HEK293 (cell line): Measurements from ENCODE around the gene CACNA1C.

Experiments used
- FEZF1 ChIP-seq: fragments of 450-650 bp; formaldehyde crosslinking; IDR thresholded peaks from 2 replicates; pipeline ENCODE4 v1.5.1; 2016; ENCODE audit warnings: missing biosample characterization, missing genetic modification characterization
- PBX3 ChIP-seq: sonication (generic); formaldehyde crosslinking; IDR thresholded peaks from 2 replicates; pipeline ENCODE4 v1.8.1; 2022; ENCODE audit warnings: mild to moderate bottlenecking, moderate library complexity, missing genetic modification reagents
- ZFP3 ChIP-seq: fragments of 450-650 bp; formaldehyde crosslinking; IDR thresholded peaks from 2 replicates; pipeline ENCODE4 v1.5.1; 2016; ENCODE audit warnings: low read depth, missing biosample characterization, missing genetic modification characterization
- ZNF19 ChIP-seq: fragments of 450-650 bp; formaldehyde crosslinking; IDR thresholded peaks from 2 replicates; pipeline ENCODE4; 2016; ENCODE audit warnings: missing biosample characterization, missing genetic modification characterization, low read depth
- ZNF362 ChIP-seq: fragments of 450-650 bp; formaldehyde crosslinking; IDR thresholded peaks from 2 replicates; pipeline ENCODE4 v1.5.1; 2016; ENCODE audit warnings: missing biosample characterization, missing genetic modification characterization
- ZNF404 ChIP-seq: fragments of 450-650 bp; formaldehyde crosslinking; IDR thresholded peaks from 2 replicates; pipeline ENCODE4 v1.5.1; 2017; ENCODE audit warnings: missing biosample characterization, missing genetic modification characterization
- TF ChIP-seq, protein P1 (sequence below): fragments of 450-650 bp; formaldehyde crosslinking; IDR thresholded peaks from 2 replicates; pipeline ENCODE4 v1.5.1; 2016; ENCODE audit warnings: missing biosample characterization, missing genetic modification characterization
- TF ChIP-seq, protein P2 (sequence below): fragments of 450-650 bp; formaldehyde crosslinking; IDR thresholded peaks from 2 replicates; pipeline ENCODE4 v1.5.1; 2016; ENCODE audit warnings: missing biosample characterization, missing genetic modification characterization

GRCh38 chr12:2443776-2444175 is 391.0 kb downstream of the CACNA1C start:
- TF ChIP-seq ZFP3 (no peak), ZNF19 (tag by site-specific recombination) (no peak), FEZF1 (no peak), ZNF362 (tag by site-specific recombination) (no peak), PBX3 (no peak), ZNF404 (tag by site-specific recombination) (no peak)
- TF ChIP-seq, protein P1, sequence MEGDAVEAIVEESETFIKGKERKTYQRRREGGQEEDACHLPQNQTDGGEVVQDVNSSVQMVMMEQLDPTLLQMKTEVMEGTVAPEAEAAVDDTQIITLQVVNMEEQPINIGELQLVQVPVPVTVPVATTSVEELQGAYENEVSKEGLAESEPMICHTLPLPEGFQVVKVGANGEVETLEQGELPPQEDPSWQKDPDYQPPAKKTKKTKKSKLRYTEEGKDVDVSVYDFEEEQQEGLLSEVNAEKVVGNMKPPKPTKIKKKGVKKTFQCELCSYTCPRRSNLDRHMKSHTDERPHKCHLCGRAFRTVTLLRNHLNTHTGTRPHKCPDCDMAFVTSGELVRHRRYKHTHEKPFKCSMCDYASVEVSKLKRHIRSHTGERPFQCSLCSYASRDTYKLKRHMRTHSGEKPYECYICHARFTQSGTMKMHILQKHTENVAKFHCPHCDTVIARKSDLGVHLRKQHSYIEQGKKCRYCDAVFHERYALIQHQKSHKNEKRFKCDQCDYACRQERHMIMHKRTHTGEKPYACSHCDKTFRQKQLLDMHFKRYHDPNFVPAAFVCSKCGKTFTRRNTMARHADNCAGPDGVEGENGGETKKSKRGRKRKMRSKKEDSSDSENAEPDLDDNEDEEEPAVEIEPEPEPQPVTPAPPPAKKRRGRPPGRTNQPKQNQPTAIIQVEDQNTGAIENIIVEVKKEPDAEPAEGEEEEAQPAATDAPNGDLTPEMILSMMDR (tag by site-specific recombination): no peak
- TF ChIP-seq, protein P2, sequence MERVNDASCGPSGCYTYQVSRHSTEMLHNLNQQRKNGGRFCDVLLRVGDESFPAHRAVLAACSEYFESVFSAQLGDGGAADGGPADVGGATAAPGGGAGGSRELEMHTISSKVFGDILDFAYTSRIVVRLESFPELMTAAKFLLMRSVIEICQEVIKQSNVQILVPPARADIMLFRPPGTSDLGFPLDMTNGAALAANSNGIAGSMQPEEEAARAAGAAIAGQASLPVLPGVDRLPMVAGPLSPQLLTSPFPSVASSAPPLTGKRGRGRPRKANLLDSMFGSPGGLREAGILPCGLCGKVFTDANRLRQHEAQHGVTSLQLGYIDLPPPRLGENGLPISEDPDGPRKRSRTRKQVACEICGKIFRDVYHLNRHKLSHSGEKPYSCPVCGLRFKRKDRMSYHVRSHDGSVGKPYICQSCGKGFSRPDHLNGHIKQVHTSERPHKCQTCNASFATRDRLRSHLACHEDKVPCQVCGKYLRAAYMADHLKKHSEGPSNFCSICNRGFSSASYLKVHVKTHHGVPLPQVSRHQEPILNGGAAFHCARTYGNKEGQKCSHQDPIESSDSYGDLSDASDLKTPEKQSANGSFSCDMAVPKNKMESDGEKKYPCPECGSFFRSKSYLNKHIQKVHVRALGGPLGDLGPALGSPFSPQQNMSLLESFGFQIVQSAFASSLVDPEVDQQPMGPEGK (tag by site-specific recombination): no peak
